Activated CD4-positive, alpha-beta T cell treated with anti-CD3 and anti-CD28 coated beads, Interleukin-2, amount 10 ng/mL, durations not matched to agents 7 days and 5 days (primary cell): ENCODE results near the gene RAB11FIP4. TPM values are rescaled to one million over a fixed set of nuclear protein-coding genes. Genes with fewer than 3 reads are reported as not detected.

Source experiments
- CTCF ChIA-PET: fragments of 350-600 bp; sonication (Branson Sonifier 250); formaldehyde crosslinking; loops from one replicate; lab custom pipeline; 2021; ENCODE audit warnings: antibody characterized with exemption; lab: Charles Lee
- POLR2A ChIA-PET: fragments of 350-600 bp; sonication (Branson Sonifier 250); formaldehyde crosslinking; loops from one replicate; lab custom pipeline; 2021; ENCODE audit warnings: antibody characterized with exemption; lab: Charles Lee
- DNase-seq: peaks from one replicate; pipeline ENCODE4 v3.0.0-alpha.2; 2020
- H3K27ac Mint-ChIP-seq: one replicate; pipeline ENCODE4 v1.8.0; 2021; ENCODE audit warnings: mild to moderate bottlenecking, moderate library complexity, mixed read lengths
- H3K27me3 Mint-ChIP-seq: one replicate; pipeline ENCODE4 v1.8.0; 2021; ENCODE audit warnings: mixed read lengths
- H3K36me3 Mint-ChIP-seq: one replicate; pipeline ENCODE4 v1.8.0; 2021; ENCODE audit warnings: low read depth, mixed read lengths
- H3K4me1 Mint-ChIP-seq: one replicate; pipeline ENCODE4 v1.8.0; 2021; ENCODE audit warnings: mixed read lengths
- H3K4me3 Mint-ChIP-seq: one replicate; pipeline ENCODE4 v1.8.0; 2021; ENCODE audit warnings: mild to moderate bottlenecking, moderate library complexity, mixed read lengths
- H3K9me3 Mint-ChIP-seq: one replicate; pipeline ENCODE4 v1.8.0; 2021; ENCODE audit warnings: mixed read lengths
- total RNA-seq, 2 experiments: library from RNA; stranded (reverse); gene quantifications; one replicate each; pipeline ENCODE4 v1.2.3, GENCODE V29; 2021

RAB11FIP4 gene
- total RNA-seq, 2 experiments from 2014 or later: 34.4 to 35.5 TPM

DNA sequence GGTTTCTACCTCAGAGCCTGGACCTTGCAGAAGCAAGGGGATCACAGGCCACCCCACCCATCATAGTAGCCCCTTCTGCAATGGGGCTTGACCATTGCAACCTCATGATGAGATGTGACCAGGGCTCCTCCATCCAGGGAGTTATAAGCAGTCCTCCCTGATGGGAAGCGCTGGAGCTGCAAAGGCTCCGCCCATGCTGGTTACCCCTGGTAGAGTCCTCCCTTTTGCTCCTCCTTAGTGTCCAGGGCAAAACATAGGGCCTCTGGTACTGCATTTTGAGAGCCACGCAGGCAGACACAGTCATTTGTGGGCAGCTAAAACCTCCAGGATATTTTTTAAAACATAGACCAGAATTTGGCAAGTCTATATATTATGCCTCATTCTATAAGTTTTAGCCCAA lies 161.1 kb downstream of the RAB11FIP4 start:
- Mint-ChIP-seq H3K4me1 (peaks cover 27% of the 10 kb centered on the region), H3K27me3 (peaks cover 13% of the 10 kb centered on the region), H3K36me3 (no peaks in the 10 kb centered on the region), H3K4me3 (no peak overlapping the region), H3K9me3 (no peaks in the 10 kb centered on the region), H3K27ac (no peak overlapping the region)
- ChIA-PET CTCF (interaction anchor here (0.5 to 1.1 kb wide), 2 partner anchors 17 to 268 kb away, joined by 3 read pairs; no protein-coding TSS in a partner anchor), POLR2A (no interaction called here)
- no peak for DNase-seq

- CTCF ChIA-PET: no interaction called here
- H3K9me3 Mint-ChIP-seq: no peaks in the 10 kb centered on the region
- POLR2A ChIA-PET: interaction anchor here (0.6 kb wide), 1 partner anchor 79 kb away, joined by 3 read pairs; no protein-coding TSS in a partner anchor
- no peak for DNase-seq
- peaks cover 18% of the 10 kb centered on the region for H3K27me3 Mint-ChIP-seq
- peaks cover 27% of the 10 kb centered on the region for H3K4me1 Mint-ChIP-seq
- H3K36me3 Mint-ChIP-seq: no peaks in the 10 kb centered on the region
- H3K27ac Mint-ChIP-seq: no peak overlapping the region
- no peak overlapping the region for H3K4me3 Mint-ChIP-seq
Measured at GRCh38 chr17:31553506-31553905, 162.0 kb downstream of the RAB11FIP4 start.

DNA sequence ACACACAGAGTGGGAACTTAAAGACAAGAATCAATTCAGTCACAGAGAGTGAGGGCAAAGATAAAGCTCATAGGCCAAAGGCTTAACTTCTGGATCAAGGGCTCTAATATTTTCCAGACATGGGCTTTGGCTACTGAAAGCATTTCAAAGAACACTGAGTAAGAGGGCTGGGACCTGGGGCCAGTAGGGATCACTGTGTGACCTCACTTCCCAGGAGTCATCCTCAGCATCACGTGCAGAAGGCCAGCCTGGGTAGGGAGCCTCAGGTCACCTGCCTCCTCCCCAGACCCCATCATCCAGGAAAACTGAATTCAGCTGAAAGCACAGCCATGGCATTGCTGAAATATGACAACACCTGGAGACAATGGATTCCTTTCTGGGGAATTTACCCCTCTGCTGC lies 163.5 kb downstream of the RAB11FIP4 start:
- ChIA-PET CTCF (interaction anchor here (0.6 kb wide), 1 partner anchor 833 kb away, joined by 3 read pairs; no protein-coding TSS in a partner anchor), POLR2A (no interaction called here)
- H3K9me3 Mint-ChIP-seq: no peaks in the 10 kb centered on the region

DNA sequence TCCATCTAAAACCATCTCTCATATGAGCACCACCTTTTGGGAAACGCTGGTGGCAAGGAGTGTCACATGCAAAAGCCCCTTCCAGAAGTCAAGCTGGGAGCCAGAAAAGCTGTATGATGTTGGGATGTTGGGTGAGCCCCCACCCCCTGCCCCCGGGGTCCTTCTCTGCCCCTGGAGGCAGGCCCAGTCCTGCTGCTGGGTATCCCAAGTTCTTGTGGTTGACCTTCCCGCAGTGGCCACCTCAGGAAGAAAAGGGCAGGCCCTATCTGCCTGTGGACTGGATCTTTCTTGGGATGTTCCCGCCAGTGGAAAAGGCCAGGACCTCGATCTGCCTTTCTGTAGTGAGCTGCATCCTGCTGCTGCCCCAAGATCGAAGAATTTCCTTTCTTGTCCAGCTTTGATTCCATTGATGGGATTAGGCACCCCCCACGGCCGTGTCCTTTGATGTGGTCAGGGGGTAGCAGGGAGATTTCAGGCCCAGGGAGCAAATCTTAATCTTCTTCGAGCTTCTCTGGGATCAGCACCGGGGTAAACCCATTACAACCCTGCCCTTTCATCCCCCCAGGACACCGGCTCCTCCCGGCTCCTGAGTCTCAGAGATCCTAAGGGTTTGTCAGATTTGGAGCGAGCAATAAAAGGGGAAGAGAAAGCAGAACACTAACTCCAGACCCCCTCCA lies 165.6 kb downstream of the RAB11FIP4 start:
- Mint-ChIP-seq H3K27ac (peak overlapping the region; percentile 3), H3K27me3 (peaks cover 26% of the 10 kb centered on the region), H3K4me3 (no peak overlapping the region), H3K9me3 (no peaks in the 10 kb centered on the region), H3K36me3 (no peaks in the 10 kb centered on the region), H3K4me1 (peaks cover 22% of the 10 kb centered on the region)
- ChIA-PET CTCF (interaction anchor here (1.1 to 1.6 kb wide), 3 partner anchors 17 to 344 kb away, joined by 3 to 4 read pairs (median 3); partner anchors contain the start of gene UTP6), POLR2A (no interaction called here)
- DNase-seq: no peak

More for the DNA sequence above, 163.5 kb downstream of the RAB11FIP4 start:
- no peak for DNase-seq
- peaks cover 21% of the 10 kb centered on the region for H3K4me1 Mint-ChIP-seq
- H3K4me3 Mint-ChIP-seq: no peak overlapping the region
- H3K27me3 Mint-ChIP-seq: peaks cover 18% of the 10 kb centered on the region
- no peak overlapping the region for H3K27ac Mint-ChIP-seq
- no peaks in the 10 kb centered on the region for H3K36me3 Mint-ChIP-seq

- peak; percentile 45 for DNase-seq
- no peak overlapping the region for H3K27ac Mint-ChIP-seq
- POLR2A ChIA-PET: no interaction called here
- peaks cover 18% of the 10 kb centered on the region for H3K4me1 Mint-ChIP-seq
- CTCF ChIA-PET: interaction anchor here (0.6 to 1.8 kb wide), 3 partner anchors 10 to 335 kb away, joined by 3 to 6 read pairs (median 3); no protein-coding TSS in a partner anchor
- peaks cover 20% of the 10 kb centered on the region for H3K27me3 Mint-ChIP-seq
- H3K4me3 Mint-ChIP-seq: peak overlapping the region; percentile 60
- no peaks in the 10 kb centered on the region for H3K9me3 Mint-ChIP-seq
- no peaks in the 10 kb centered on the region for H3K36me3 Mint-ChIP-seq
Measured at GRCh38 chr17:31558748-31559583, 167.5 kb downstream of the RAB11FIP4 start.

DNA sequence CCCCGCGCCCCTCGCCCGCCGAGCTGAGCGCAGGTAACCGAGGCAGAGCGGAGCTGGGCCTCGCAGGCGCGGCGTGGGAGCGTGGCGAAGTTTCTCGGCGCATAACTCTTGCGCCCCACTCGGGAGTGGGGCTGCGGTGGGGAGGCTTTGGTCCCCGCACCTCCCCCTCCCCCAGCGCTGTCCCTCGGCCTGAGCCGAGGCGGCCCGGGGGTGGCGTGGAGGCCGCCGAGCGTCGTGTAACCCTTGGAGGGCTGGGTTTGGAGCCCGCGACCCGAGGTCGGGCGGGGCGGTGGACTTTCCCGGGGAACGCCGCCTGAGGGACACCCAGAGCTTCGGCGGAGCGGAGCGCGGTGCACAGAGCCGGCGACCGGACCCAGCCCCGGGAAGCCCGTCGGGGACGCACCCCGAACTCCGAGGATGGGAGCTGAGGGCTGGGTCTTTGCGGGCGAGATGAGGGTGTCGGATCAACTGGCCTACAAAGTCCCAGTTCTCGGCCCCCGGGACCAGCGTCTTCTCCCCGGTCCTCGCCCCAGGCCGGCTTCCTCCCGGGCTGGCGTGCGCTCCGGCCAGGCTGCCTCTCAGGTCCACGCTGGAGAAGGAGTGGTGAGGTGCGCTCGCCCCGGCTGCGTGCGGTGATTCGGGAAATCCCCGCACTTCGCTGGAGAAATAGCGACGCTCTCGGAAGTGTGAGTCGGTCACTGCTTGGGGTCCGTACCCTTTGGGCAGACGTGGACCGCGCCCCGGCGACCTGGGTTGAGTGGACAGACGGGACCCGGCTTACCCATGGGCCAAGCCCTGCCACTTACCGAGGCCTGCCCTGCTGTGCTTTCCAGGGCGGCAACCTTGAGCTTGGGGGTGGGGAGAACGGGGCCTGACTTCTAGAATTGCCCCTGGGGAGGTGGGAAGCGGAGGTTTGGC lies 168.4 kb downstream of the RAB11FIP4 start:
- Mint-ChIP-seq H3K9me3 (no peaks in the 10 kb centered on the region), H3K4me3 (no peak overlapping the region), H3K27me3 (peaks cover 18% of the 10 kb centered on the region), H3K36me3 (no peaks in the 10 kb centered on the region), H3K4me1 (peaks cover 18% of the 10 kb centered on the region), H3K27ac (no peak overlapping the region)
- DNase-seq: no peak
- ChIA-PET CTCF (interaction anchor here (0.6 to 1.8 kb wide), 2 partner anchors 11 to 280 kb away, joined by 3 to 6 read pairs; no protein-coding TSS in a partner anchor), POLR2A (no interaction called here)

- ChIA-PET POLR2A (no interaction called here), CTCF (no interaction called here)
- Mint-ChIP-seq H3K9me3 (no peaks in the 10 kb centered on the region), H3K4me3 (no peak overlapping the region), H3K27ac (no peak overlapping the region), H3K27me3 (peaks cover 18% of the 10 kb centered on the region), H3K4me1 (peaks cover 13% of the 10 kb centered on the region), H3K36me3 (no peaks in the 10 kb centered on the region)
- DNase-seq: no peak
Measured at GRCh38 chr17:31560616-31561235, 169.3 kb downstream of the RAB11FIP4 start.

GRCh38 chr17:31561469-31562375 lies 170.2 kb downstream of the RAB11FIP4 start:
- peaks cover 13% of the 10 kb centered on the region for H3K4me1 Mint-ChIP-seq
- H3K27ac Mint-ChIP-seq: no peak overlapping the region
- POLR2A ChIA-PET: no interaction called here
- CTCF ChIA-PET: no interaction called here
- DNase-seq: no peak
- H3K27me3 Mint-ChIP-seq: peaks cover 18% of the 10 kb centered on the region
- H3K9me3 Mint-ChIP-seq: no peaks in the 10 kb centered on the region
- H3K4me3 Mint-ChIP-seq: no peak overlapping the region
- no peaks in the 10 kb centered on the region for H3K36me3 Mint-ChIP-seq

DNA sequence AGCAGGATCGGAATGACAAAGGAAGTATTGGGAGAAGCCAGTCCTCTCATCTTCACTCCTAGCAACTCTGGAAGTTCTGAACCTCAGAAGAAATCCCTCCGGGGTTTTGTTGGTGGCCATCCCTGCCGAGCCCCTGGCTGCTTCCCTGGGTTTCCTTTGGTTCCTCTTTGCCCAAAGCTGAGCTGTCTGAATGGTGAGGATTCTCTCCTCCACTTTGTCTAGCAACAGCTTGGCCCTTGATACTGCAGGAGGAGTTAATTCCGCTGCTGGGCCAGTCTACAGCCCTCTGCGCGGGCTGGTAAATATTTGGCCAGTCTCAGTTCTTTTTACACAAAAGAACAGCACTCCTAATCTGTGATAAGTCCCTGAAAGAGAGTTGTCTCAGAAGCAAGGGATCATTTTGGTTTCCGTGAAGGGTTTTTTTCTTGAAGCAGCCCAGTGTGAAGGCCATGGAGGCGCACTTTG lies 170.9 kb downstream of the RAB11FIP4 start:
- Mint-ChIP-seq H3K9me3 (no peaks in the 10 kb centered on the region), H3K27ac (no peak overlapping the region), H3K4me1 (peaks cover 13% of the 10 kb centered on the region), H3K4me3 (no peak overlapping the region), H3K36me3 (no peaks in the 10 kb centered on the region), H3K27me3 (peaks cover 18% of the 10 kb centered on the region)
- POLR2A ChIA-PET: no interaction called here
- CTCF ChIA-PET: no interaction called here
- DNase-seq: no peak

DNA sequence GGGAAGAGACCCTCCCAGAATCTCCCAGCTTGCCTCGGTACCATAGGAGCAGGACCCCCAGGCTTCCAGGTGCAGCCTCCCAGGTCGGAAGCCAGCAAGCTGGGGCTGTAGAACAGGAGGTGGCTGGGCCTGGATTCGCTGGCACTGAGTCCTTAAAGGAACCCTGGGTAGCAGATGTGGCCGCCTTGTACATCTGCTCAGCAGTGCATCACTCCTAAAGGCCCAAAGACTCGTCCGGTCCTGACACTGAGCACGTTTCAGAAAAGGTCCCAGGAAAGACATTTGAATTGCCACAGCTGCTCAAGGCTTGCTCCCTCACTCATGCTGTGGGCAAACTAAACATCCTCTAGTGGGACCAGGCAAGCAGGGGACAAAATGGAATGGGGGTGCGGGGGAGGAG lies 172.8 kb downstream of the RAB11FIP4 start:
- CTCF ChIA-PET: interaction anchor here (1.4 kb wide), 1 partner anchor 17 kb away, joined by 3 read pairs; no protein-coding TSS in a partner anchor
- POLR2A ChIA-PET: no interaction called here
- Mint-ChIP-seq H3K4me1 (peaks cover 9% of the 10 kb centered on the region), H3K4me3 (no peak overlapping the region), H3K27me3 (peaks cover 11% of the 10 kb centered on the region), H3K9me3 (no peaks in the 10 kb centered on the region), H3K36me3 (no peaks in the 10 kb centered on the region), H3K27ac (no peak overlapping the region)
- DNase-seq: no peak

GRCh38 chr17:31564883-31565301 lies 173.4 kb downstream of the RAB11FIP4 start:
- no peak overlapping the region for H3K27ac Mint-ChIP-seq
- POLR2A ChIA-PET: no interaction called here
- no peaks in the 10 kb centered on the region for H3K36me3 Mint-ChIP-seq
- H3K4me1 Mint-ChIP-seq: peaks cover 9% of the 10 kb centered on the region
- H3K9me3 Mint-ChIP-seq: no peaks in the 10 kb centered on the region
- H3K4me3 Mint-ChIP-seq: no peak overlapping the region
- CTCF ChIA-PET: interaction anchor here (0.6 kb wide), 1 partner anchor 20 kb away, joined by 3 read pairs; no protein-coding TSS in a partner anchor
- no peak for DNase-seq
- H3K27me3 Mint-ChIP-seq: peaks cover 11% of the 10 kb centered on the region
